Right forelimb (tissue), 1 donor: ENCODE data around the gene PPP6R3.
"Not testable (repeated sequence)": the region's sequence is repeated elsewhere in the genome, so short reads cannot be mapped to it uniquely, and the experiment has no call there.

Source experiments
- DNase-seq: peaks from one replicate; pipeline ENCODE4 v3.0.0-alpha.2; 2018

PPP6R3 gene

DNA sequence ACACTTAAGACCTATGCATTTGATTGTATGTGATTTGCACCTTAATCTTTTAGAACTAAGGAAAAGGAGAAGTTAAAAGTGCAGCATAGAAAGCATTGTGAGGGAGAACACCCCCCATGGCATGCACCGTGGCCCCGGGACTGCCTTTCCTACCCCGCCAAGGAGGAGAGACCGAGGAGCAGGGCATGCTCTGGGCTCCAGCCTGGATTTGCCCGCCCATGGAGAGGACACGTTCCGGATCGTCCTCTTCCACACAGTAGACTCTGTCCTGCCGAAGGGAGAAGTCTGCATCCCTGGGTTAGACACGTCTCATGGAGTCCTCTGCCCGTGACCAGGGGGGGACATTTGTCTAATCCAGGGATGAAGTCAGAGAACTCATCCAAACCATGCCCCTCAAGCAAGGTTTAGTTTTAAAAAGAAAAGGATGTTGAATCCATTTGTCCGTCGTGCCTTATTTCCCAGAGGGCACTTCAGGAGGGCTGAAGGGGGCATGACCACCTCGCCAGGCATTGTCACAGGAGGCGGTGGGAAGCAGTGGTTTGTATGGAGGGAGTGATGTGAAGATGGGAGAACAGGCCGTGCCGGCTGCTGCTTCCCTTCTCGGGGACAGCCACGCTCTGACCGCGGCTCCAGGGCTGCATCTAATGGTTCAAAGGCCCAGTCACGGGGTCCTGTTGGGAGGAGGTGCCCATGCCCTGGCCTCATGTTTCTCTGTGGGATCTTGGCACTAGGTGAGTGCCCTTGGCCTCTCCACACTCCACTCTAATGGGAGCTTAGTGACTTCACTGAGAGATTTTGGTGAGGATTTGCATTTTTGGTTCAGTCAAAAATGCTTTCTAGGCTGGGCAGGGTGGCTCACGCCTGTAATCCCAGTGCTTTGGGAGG is 157.6 kb downstream of the PPP6R3 start:
- no peak for DNase-seq

DNA sequence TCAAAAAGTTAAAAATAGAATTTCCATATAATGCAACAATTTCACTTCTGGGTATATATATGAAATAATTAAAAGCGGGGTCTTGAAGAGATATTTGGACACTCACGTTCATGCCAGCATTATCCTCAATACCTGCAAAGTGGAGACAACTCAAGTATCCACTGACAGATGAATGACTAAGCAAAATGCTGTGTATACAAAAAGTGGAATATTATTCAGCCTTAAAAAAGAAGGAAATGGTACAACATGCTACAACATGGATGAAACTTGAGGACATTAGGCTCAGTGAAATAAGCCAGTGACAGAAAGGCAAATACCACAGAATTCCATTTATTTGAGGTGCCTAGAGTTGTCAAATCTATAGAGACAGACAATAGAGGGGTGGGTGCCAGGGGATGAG is 161.3 kb downstream of the PPP6R3 start:
- no peak for DNase-seq

DNA sequence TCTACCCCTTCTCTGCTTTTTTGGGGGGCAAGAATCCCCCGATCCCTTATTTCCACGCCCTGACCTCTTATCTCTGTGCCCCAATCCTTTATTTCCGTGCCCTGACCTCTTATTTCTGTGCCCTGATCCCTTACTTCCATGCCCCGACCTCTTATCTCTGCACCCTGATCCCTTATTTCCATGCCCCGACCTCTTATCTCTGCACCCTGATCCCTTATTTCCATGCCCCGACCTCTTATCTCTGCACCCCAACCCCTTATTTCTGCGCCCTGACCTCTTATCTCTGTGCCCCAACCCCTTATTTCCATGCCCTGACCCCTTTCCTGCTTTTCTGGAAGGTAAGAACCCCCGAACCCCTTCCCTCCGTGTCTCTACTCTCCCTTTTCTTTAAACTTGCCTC is 163.2 kb downstream of the PPP6R3 start:
- DNase-seq: not testable (repeated sequence)

DNA sequence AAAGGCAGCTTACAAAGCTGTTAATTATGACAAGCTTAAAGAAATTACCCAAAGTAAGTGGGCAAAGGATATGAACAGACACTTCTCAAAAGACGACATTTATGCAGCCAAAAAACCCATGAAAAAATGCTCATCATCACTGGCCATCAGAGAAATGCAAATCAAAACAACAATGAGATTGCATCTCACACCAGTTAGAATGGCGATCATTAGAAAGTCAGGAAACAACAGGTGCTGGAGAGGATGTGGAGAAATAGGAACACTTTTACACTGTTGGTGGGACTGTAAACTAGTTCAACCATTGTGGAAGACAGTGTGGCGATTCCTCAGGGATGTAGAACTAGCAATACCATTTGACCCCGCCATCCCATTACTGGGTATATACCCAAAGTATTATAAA is 164.5 kb downstream of the PPP6R3 start:
- not testable (repeated sequence) for DNase-seq

DNA sequence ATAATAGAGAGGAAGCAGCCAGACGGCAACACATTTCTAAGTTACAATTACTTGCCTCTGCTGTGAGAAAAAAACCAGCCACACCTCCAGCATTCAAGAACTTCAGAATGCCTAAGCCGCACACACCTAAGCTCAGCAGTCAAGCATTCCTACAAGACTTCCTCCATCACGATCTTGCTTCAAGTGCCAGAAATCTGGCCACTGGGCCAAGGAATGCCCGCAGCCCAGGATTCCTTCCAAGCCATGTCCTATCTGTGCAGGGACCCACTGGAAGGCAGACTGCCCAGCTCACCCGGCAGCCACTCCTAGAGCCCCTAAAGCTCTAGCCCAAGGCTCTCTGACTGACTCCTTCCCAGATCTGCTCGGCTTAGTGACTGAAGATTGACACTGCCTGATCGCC is 165.7 kb downstream of the PPP6R3 start:
- DNase-seq: not testable (repeated sequence)

DNA sequence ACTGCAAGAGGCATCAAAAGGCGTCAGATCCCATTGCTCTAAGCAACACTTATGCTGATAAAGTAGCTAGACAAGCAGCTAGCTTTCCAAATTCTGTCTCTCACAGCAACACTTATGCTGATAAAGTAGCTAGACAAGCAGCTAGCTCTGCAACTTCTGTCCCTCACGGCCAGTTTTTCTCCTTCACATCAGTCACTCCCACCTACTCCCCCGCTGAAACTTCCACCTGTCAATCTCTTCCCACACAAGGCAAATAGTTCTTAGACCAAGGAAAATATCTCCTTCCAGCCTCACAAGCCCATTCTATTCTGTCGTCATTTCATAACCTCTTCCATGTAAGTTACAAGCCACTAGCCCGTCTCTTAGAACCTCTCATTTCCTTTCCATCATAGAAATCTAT is 168.3 kb downstream of the PPP6R3 start:
- not testable (repeated sequence) for DNase-seq

DNA sequence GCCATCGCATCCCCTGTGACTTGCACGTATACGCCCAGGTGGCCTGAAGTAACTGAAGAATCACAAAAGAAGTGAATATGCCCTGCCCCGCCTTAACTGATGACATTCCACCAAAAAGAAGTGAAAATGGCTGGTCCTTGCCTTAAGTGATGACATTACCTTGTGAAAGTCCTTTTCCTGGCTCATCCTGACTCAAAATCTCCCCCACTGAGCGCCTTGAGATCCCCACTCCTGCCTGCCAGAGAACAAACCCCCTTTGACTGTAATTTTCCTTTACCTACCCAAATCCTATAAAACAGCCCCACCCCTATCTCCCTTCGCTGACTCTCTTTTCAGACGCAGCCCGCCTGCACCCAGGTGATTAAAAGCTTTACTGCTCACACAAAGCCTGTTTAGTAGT is 171.8 kb downstream of the PPP6R3 start:
- not testable (repeated sequence) for DNase-seq

DNA sequence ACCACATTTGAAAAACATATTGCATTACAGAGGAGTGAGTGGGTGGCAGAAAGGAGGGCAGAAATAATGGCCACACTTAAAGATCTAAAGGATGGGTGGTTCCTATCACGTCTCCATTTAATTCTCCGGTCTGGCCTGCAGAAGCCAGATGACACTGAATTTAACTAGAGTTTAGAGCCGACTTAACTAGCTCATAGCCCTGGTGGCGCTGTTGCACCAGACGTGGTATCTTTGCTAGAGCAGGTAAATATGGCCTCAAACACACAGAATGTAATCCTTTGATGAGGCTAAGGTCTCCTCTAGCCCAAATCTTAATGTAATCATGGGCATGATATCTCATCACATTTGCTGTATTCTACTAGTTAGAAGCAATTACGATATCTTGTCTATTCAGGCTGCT is 172.2 kb downstream of the PPP6R3 start:
- DNase-seq: no peak

DNA sequence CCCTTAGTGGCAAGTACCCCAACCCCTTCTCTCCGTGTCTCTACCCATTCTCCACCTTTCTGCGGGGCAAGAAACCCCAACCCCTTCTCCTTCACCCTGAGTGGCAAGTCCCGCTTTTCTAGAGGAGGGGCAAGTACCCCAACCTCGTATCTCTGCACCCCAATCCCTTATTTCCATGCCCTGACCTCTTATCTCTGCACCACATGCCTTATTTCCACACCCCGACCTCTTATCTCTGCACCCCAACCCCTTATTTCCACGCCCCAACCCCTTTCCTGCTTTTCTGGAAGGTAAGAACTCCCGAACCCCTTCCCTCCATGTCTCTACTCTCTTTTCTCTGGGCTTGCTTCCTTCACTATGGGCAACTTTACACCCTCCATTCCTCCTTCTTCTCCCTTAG is 174.1 kb downstream of the PPP6R3 start:
- DNase-seq: not testable (repeated sequence)

DNA sequence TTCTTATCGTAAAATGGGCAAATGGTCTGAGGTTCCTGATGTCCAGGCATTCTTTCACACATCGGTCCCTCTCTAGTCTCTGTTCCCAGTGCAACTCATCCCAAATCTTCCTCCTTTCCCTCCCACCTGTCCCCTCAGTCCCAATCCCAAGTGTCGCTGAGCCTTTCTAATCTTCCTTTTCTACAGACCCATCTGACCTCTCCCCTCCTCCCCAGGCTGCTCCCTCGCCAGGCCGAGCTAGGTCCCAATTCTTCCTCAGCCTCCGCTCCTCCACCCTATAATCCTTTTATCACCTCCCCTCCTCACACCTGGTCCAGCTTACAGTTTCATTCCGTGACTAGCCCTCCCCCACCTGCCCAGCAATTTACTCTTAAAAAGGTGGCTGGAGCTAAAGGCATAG is 174.6 kb downstream of the PPP6R3 start:
- DNase-seq: not testable (repeated sequence)

DNA sequence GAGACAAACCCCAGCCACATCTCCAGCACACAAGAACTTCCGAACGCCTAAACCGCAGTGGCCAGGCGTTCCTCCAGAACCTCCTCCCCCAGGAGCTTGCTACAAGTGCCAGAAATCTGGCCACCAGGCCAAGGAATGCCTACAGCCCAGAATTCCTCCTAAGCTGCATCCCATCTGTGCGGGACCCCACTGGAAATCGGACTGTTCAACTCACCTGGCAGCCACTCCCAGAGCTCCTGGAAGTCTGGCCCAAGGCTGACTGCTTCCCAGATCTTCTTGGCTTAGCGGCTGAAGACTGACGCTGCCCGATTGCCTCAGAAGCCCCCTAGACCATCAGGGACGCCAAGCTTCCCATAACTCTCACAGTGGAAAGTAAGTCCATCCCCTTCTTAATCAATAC is 175.3 kb downstream of the PPP6R3 start:
- DNase-seq: not testable (repeated sequence)

DNA sequence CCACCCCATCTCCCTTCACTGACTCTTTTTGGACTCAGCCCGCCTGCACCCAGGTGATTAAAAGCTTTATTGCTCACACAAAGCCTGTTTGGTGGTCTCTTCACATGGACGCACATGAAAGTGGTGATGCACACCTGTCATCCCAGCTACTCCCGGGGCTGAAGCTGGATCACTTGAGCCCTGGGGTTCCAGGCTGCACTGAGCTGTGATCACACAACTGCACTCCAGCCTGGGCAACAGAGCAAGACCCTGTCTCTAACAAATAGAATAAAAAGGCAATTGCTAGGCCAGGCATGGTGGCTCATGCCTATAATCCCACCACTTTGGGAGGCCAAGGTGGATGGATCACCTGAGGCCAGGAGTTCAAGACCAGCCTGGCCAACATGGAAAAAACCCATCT is 178.8 kb downstream of the PPP6R3 start:
- DNase-seq: not testable (repeated sequence)

DNA sequence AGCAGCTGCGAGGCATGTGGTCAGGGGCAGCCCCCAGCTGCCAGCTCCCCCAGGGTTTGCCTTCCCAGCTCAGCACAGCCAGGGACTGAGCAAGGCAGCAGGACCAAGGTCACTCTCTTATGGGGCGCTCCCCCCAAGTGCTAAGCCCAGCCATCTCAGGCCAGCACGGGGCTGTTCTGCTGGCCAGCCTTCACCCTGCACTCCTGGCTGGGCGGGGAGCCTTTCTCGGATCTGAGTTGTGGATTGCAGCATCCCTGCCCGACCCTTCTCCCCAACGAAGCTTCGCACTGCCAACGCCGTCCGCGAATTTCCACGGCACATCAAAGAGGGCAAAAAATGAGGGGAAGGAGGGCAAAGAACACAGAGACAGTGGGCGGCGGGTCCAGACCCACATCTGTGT is 181.3 kb downstream of the PPP6R3 start:
- no peak for DNase-seq

DNA sequence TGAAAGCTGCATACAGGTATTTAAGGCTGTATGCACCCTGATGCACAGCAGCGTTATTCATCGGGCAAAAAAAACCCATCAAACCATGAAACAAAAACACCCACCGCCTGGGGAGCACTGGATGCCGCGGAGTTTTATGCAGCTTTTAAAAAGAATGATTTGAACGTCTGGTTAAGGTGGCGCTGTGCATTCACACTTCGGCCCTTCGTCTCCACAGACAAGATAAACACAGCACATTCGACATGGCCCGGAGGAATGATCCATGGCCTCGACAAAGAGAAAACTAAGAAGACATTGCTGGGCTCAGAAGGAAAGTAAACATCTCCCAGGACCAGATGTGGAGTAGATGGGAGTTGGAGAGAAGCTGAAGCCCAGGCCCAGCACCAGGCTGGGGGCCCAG is 183.0 kb downstream of the PPP6R3 start:
- DNase-seq: no peak

DNA sequence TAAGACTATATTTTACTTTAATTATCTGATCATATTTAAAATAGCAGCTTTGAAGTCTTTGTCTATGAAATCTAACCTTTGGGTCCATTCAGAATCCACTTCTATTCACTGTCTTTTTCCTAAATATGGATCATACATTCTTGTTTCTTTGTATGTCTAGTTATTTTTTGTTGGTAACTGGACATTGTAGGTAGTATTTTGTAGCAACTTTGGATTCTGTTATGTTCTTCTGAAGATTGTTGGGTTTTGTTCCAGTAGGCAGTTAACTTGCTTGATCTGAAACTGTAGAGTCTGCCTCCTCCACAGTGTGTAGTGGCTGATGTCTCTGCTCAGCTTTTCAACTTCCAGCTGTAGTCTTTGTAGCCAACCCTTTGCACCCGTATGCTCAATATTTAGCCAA is 186.3 kb downstream of the PPP6R3 start:
- DNase-seq: no peak

DNA sequence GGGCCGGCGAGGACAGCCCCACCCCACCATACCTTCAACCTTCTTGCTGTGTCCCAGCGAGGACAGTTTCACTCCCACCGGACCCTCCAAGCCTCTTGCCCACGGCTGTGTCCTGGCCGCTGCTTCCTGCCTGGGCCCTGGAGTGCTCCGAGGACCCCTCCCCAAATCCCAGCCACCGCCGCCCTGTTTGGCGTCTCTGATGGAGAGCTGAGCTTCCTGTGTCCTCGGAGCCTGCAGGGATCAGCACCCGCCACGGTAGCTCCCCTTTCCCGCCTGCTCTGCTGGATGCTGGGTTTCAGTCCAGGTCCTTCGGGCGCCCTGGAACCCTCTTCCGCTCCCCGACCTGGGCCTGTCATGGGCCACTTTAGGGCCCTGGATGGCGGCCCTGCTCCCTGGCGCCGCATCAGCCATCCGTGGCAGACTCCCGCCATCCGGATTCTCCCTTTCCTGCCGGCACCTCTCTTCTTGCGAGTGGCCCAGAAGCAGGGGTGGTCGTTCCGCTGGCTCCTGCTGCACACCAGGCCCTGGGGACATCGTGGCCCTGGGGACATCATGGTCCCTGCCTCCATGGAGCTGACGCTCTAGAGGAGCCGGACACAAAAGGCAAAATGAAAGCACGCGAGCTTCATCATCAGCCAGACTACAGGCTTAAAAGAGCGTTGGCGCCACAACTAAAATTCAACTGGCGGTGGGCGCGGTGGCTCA is 189.5 kb downstream of the PPP6R3 start:
- DNase-seq: no peak

DNA sequence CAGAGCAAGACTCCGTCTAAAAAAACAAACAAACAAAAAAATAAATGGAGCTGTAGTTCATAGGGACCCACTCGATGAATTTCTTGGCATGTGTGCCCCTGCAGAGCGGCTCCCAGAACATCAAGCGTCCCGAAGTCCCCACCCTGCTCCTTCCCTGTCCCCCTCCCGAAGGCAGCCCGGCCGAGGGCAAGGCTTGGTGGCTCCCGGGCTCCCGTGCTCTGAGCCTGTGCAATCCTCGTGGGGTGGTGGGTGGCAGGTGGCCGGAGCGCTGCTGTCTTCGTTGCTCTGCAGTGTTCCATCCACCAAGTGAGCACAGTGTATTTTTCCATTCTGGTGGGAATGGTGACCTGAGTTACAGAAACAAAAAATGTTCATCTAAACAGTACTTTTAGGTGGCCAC is 190.2 kb downstream of the PPP6R3 start:
- no peak for DNase-seq

DNA sequence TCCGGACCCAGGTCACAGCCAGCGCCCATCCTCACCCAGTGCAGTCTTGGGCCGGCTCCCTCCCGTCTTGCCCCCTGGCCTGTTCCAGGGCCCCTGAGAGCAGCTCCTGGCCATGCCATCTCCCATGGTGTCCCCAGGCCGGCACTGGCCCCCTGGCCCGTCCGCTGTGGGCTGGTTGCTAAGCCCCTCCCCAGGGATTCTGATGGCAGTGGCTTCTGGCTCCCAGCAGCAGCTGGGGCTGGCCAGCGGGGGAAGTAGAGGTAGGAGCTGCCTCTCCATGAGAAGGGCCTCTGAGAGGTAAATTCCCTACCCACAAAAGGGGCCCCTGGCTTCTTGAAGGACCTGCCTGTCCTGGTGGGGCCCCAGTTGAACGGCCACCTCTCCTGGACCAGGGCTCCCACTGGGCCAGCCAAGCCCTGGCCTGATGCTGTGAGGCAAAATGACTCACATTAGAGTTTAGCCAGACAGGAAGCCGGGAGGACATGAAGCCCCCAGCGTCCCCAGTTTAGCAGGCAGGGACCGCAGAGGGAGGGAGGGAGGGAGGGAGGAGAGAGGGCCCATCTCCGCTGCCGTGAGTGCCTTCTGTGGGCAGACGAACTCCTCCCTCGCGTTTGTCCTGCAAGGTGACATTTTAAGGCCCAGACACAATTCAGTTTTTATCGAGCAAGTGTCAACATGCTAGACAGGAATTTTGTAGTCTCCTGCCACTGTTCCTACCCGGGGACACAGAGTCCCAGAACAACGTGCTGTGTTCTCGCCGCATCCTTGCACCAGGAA is 190.8 kb downstream of the PPP6R3 start:
- DNase-seq: no peak

DNA sequence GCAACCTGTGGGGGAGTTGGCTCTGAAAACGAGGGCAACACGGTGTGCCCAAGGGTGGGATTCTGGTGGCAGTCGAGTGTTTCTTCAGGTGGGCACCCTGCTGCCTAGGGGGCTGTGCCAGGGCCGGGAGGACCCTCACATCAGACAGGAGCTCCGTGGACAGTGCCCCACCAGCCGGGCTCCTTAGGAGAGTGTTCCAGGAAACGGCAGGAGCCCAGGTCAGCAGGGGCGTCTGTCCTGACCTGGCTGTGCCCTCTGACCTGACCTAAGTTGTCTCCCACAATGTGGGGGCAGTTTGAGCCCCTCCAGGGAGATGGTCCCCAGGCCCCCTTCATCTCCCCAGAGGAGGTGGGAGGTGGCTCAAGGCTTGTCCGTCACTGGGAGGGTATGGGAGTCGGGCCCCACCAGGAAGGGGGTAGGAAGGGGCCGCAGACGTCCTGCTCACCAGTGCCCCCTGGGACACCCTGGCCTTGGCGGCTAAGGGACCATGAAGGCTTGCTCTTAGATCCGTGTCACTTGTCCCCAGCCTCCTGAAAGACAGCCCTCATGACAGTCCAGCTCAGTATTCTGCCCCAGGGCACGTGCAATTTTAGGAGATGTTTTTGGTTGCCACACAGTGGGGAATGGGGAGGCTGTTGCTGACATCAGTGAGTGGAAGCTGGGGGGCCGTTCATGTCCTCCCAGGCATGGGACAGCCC is 191.6 kb downstream of the PPP6R3 start:
- no peak for DNase-seq

DNA sequence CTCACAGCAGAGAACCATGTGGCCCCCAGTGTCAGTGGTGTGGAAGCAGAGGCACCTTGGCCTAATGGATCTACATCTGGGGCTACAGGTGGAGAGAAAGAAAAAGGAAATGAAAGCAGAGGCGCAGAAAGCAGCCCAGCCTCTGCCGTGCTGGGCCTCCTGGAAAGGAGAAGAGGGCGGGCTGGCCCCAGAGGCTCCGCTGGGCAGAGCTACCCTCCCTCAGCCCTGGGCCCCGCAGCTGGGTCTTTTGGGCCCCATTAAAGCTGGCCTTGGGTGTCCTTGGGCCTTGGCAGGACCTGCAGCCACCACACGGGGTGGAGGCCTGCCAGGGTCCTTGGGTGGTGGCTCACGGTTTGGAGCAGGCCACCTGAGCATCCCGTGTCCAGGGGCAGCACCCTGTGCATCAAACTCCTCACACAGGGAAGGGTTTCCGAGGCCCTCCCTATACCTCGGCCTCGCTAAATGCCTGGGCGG is 192.2 kb downstream of the PPP6R3 start:
- no peak for DNase-seq

DNA sequence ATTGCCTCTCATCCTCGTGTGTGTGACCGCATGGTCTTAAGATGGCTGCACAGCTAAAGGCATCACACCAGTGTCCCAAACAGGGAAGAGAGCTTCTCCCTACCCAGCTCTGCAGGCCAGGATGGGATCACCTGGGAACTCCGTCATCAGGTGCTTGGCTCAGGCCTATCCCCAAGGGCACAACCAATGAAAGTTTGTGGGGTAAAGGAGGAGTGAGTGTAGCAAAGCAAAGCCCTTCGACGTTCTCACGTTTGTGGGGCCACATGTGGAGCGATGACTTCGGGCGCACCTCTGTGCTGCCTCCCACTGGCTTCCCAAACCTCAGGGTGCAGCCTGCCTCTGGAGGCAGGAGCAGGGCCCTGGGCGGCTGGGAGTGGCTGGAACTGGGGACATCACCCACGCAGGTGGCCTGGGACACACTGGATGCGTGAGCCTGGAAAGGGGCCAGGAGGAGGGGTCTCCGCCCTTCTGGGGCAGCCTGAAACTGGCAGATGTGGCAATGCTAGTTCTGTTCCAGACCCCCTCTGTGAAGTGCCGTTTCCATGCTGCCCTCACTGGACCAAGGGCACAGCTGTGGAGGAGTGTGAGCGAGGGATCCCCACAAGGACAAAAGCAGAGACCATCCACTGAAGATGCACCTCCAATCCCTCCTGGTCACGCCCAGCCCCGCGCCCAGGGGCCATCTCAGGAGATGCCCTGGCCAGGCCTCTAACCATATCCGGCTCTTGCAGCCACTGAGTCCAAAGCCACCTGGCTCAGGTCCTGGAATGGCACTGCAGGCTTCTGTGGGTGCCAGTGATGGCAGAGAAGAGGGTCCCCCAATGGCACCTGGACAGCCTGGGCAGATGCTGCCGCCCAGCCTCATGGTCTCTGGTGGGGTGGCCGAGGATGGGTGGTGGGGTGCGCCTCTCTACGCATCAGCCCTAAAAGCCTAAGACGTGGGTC is 193.2 kb downstream of the PPP6R3 start:
- no peak for DNase-seq

DNA sequence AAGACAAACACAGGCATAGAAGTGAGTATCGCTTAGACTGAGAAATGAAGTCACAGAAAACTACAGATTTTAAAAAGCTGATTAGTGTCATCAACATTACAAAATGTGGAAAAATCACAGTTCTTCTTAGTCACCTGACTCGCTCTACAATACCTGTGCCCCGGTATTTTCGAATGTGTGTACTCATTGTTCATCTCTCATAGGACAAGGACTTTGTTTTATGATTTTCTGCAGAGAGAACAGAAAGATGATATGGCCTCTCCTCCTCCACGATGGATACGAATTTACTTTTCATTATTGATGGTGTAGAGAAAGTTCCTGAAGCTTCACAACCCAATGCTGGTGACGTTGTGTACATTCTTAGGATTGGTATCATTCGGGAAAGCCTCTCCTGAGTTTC is 194.4 kb downstream of the PPP6R3 start:
- DNase-seq: no peak
